HCT116 (cell line): ENCODE measurements around the gene OTUD3. TPM values are rescaled to one million over a fixed set of nuclear protein-coding genes. Genes with fewer than 3 reads are reported as not detected.

ENCODE experiments used
- ATAC-seq: fragments of 200-7000 bp; cut with Tn5 transposase; 2 replicates; pipeline ENCODE4 v1.9.1; 2020; ENCODE audit warnings: mild to moderate bottlenecking, moderate library complexity
- BruUV-seq: library from RNA; stranded (reverse); fragments of 400-500 nt; replicated peaks from 2 replicates; lab custom pipeline; 2021; lab: Mats Ljungman, UMichigan
- CTCF ChIA-PET: fragments of 300-600 bp; sonication (Branson Sonifier 250); formaldehyde crosslinking; loops from one replicate; lab custom pipeline; 2021; ENCODE audit warnings: antibody characterized with exemption; lab: Charles Lee
- POLR2A ChIA-PET: fragments of 300-600, 350-600 bp; sonication (Branson Sonifier 250); formaldehyde crosslinking; loops from one replicate; lab custom pipeline; 2021; ENCODE audit warnings: antibody characterized with exemption; lab: Charles Lee
- RAD21 ChIA-PET, 2 experiments: fragments of 300-600 bp; sonication (Branson Sonifier 250); formaldehyde crosslinking; loops; one replicate each; lab custom pipeline; 2023; ENCODE audit warnings: low total read pairs in 2 of 2; ENCODE audit not compliant: uncharacterized antibody in 2 of 2, unreplicated experiment in 2 of 2, low non-redundant PET in 1 of 2; lab: Charles Lee
- DNase-seq: peaks from one replicate; pipeline ENCODE4 v3.0.0-alpha.2; 2010; ENCODE audit warnings: low read depth, low spot score
- H2AFZ ChIP-seq: fragments of 200-600 bp; shearing (Covaris generic), sonication (generic); 2 replicates; pipeline ENCODE4 v1.6.1; 2017; ENCODE audit warnings: low read depth, mixed run types, mixed read lengths, antibody characterized with exemption, low read length; ENCODE audit not compliant: poor library complexity, severe bottlenecking
- H3K27ac ChIP-seq: 2 replicates; pipeline ENCODE4 v1.5.1; 2012; ENCODE audit warnings: low read depth, low read length
- H3K27me3 ChIP-seq: fragments of 200-600 bp; sonication (generic); 2 replicates; pipeline ENCODE4 v1.6.1; 2016; ENCODE audit warnings: mixed run types, low read length, mixed read lengths; ENCODE audit not compliant: insufficient read depth
- H3K36me3 ChIP-seq, 2 experiments: fragments of 200-500 bp in 1 of 2; fragments of 200-600 bp in 1 of 2; sonication (Bioruptor generic) in 1 of 2; sonication (generic) in 1 of 2; 2 replicates each; pipeline versions ENCODE4 v1.5.1 to v1.6.1; 2014 to 2016; ENCODE audit warnings: low read length in 2 of 2, inconsistent platforms in 1 of 2, mixed read lengths in 1 of 2, mixed run types in 1 of 2; ENCODE audit not compliant: insufficient read depth in 2 of 2, control insufficient read depth in 1 of 2
- H3K4me1 ChIP-seq, 2 experiments: fragments of 200-600 bp in 1 of 2; sonication (generic) in 1 of 2; 2 replicates each; pipeline versions ENCODE4 v1.5.1 to v1.6.1; 2012 to 2017; ENCODE audit warnings: low read length in 2 of 2, inconsistent platforms in 1 of 2, mild to moderate bottlenecking in 1 of 2, mixed read lengths in 1 of 2, mixed run types in 1 of 2, moderate library complexity in 1 of 2; ENCODE audit not compliant: insufficient read depth in 2 of 2, control insufficient read depth in 1 of 2
- H3K4me2 ChIP-seq: fragments of 200-600 bp; sonication (generic); 2 replicates; pipeline ENCODE4 v1.6.1; 2017; ENCODE audit warnings: mixed run types, low read length, mixed read lengths
- H3K4me3 ChIP-seq, 2 experiments: fragments of 200-600 bp in 1 of 2; sonication (generic) in 1 of 2; replicated peaks in 1 of 2; 2 replicates each; pipeline ENCODE4 v1.5.1; 2011 to 2016; ENCODE audit warnings: low read length in 2 of 2, control low read depth in 1 of 2, low read depth in 1 of 2, mild to moderate bottlenecking in 1 of 2, mixed read lengths in 1 of 2, mixed run types in 1 of 2
- H3K79me2 ChIP-seq: fragments of 200-600 bp; sonication (generic); 2 replicates; pipeline ENCODE4 v1.6.1; 2017; ENCODE audit warnings: mild to moderate bottlenecking, mixed run types, low read length, moderate library complexity, mixed read lengths; ENCODE audit not compliant: insufficient read depth
- H3K9ac ChIP-seq: fragments of 200-600 bp; sonication (generic); 2 replicates; pipeline ENCODE4 v1.6.1; 2016; ENCODE audit warnings: low read length, mixed read lengths
- H3K9me2 ChIP-seq: fragments of 200-600 bp; sonication (generic), shearing (Covaris generic); 2 replicates; pipeline ENCODE4 v1.6.1; 2017; ENCODE audit warnings: mixed run types, mild to moderate bottlenecking, moderate library complexity; ENCODE audit not compliant: insufficient read depth
- H3K9me3 ChIP-seq, 2 experiments: fragments of 200-500 bp in 1 of 2; fragments of 200-600 bp in 1 of 2; sonication (Bioruptor generic) in 1 of 2; sonication (generic) in 1 of 2; 2 replicates each; pipeline ENCODE4 v1.6.1; 2014 to 2017; ENCODE audit warnings: low read length in 2 of 2, mixed read lengths in 2 of 2, inconsistent platforms in 1 of 2, low read depth in 1 of 2, mild to moderate bottlenecking in 1 of 2, mixed run types in 1 of 2, moderate library complexity in 1 of 2; ENCODE audit not compliant: control insufficient read depth in 1 of 2, insufficient read depth in 1 of 2
- H4K20me1 ChIP-seq: fragments of 200-600 bp; sonication (generic), shearing (Covaris generic); 2 replicates; pipeline ENCODE4 v1.6.1; 2017; ENCODE audit warnings: mixed run types, mild to moderate bottlenecking, moderate library complexity; ENCODE audit not compliant: insufficient read depth
- CBX3 ChIP-seq: IDR thresholded peaks from 2 replicates; pipeline ENCODE4 v1.6.1; 2012; ENCODE audit warnings: low read depth
- EGR1 ChIP-seq: IDR thresholded peaks from 2 replicates; pipeline ENCODE4 v1.6.1; 2012; ENCODE audit warnings: low read depth
- EZH2 ChIP-seq: fragments of 200-600 bp; sonication (generic); IDR thresholded peaks from 2 replicates; pipeline ENCODE4 v1.6.1; 2017; ENCODE audit warnings: antibody characterized with exemption, mixed run types
- EZH2phosphoT487 ChIP-seq: fragments of 200-600 bp; IDR thresholded peaks from 2 replicates; pipeline ENCODE4 v1.6.1; 2018; ENCODE audit warnings: antibody characterized with exemption, borderline replicate concordance
- POLR2AphosphoS5 ChIP-seq: IDR thresholded peaks from 2 replicates; pipeline ENCODE4 v1.6.1; 2011; ENCODE audit warnings: mild to moderate bottlenecking, low read depth, low read length, moderate library complexity
- TCF7L2 ChIP-seq: IDR thresholded peaks from 2 replicates; pipeline ENCODE4 v1.7.0; 2011; ENCODE audit warnings: borderline replicate concordance, inconsistent platforms; ENCODE audit not compliant: insufficient read depth, insufficient read length; ENCODE audit errors: extremely low read depth
- YY1 ChIP-seq: IDR thresholded peaks from 2 replicates; pipeline ENCODE4 v1.6.1; 2011; ENCODE audit warnings: low read length, low read depth, moderate library complexity, mild to moderate bottlenecking; ENCODE audit not compliant: insufficient replicate concordance; ENCODE audit errors: extremely low read depth
- ZBTB33 ChIP-seq: IDR thresholded peaks from 2 replicates; pipeline ENCODE4 v1.6.1; 2011; ENCODE audit warnings: mild to moderate bottlenecking, low read length, moderate library complexity; ENCODE audit not compliant: insufficient replicate concordance; ENCODE audit errors: extremely low read depth
- intact Hi-C: fragments of 100-400 bp; cut with micrococcal nuclease; formaldehyde crosslinking; loops from 2 replicates; pipeline ENCODE4 v1.10.0; 2022
- total RNA-seq: library from RNA; stranded (reverse); gene quantifications from one replicate; pipeline ENCODE4 v1.2.1, GENCODE V29; 2021; ENCODE audit not compliant: unreplicated experiment
- TF ChIP-seq, protein P1 (sequence below), 3 experiments: fragments of 200-600 bp in 1 of 3; sonication (generic) in 1 of 3; IDR thresholded peaks in 2 of 3; conservative IDR thresholded peaks in 1 of 3; 2 replicates each; pipeline ENCODE4 v1.5.1; 2012 to 2017; ENCODE audit warnings: low read depth in 2 of 3, low read length in 2 of 3, antibody characterized with exemption in 1 of 3, borderline replicate concordance in 1 of 3, control low read depth in 1 of 3, mild to moderate bottlenecking in 1 of 3, mixed read lengths in 1 of 3, mixed run types in 1 of 3, moderate library complexity in 1 of 3; ENCODE audit not compliant: insufficient read depth in 1 of 3

Gene OTUD3
- total RNA-seq, 1 experiment from 2014 or later = 15.0 TPM

- Histone ChIP-seq H2AFZ (no peak within 1 kb of the TSS), H3K27me3 (no peaks in the 10 kb centered on the region)
- TF ChIP-seq YY1 = no peak
- no peak for TF ChIP-seq EZH2
- TF ChIP-seq EGR1 = no peak
- no peak for TF ChIP-seq ZBTB33
- TF ChIP-seq TCF7L2 = no peak
- TF ChIP-seq CBX3 = no peak
- TF ChIP-seq, protein P1, sequence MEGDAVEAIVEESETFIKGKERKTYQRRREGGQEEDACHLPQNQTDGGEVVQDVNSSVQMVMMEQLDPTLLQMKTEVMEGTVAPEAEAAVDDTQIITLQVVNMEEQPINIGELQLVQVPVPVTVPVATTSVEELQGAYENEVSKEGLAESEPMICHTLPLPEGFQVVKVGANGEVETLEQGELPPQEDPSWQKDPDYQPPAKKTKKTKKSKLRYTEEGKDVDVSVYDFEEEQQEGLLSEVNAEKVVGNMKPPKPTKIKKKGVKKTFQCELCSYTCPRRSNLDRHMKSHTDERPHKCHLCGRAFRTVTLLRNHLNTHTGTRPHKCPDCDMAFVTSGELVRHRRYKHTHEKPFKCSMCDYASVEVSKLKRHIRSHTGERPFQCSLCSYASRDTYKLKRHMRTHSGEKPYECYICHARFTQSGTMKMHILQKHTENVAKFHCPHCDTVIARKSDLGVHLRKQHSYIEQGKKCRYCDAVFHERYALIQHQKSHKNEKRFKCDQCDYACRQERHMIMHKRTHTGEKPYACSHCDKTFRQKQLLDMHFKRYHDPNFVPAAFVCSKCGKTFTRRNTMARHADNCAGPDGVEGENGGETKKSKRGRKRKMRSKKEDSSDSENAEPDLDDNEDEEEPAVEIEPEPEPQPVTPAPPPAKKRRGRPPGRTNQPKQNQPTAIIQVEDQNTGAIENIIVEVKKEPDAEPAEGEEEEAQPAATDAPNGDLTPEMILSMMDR (IDR thresholded peaks at IDR 0.05 in 2 of 3, conservative IDR thresholded peaks at IDR 0.05 in 1 of 3; ENCODE audit: borderline replicate concordance in 1 of 3, insufficient read depth in 1 of 3, low read depth in 2 of 3, low read length in 2 of 3) = no peak
- TF ChIP-seq EZH2phosphoT487 = no peak
- TF ChIP-seq POLR2AphosphoS5 = no peak
- TF ChIP-seq, all 23 proteins: peak for 0
- POLR2A ChIA-PET = no interaction called here
- H3K9me2 ChIP-seq = no peaks in the 10 kb centered on the region
- H3K4me3 ChIP-seq = no peak within 1 kb of the TSS
- RAD21 ChIA-PET = no interaction called here
- DNase-seq = no peak
- no TSS peak for BruUV-seq
- H3K9ac ChIP-seq = no peak within 1 kb of the TSS
- no peaks in the 10 kb centered on the region for H3K79me2 ChIP-seq
- peaks cover 27 to 58% of the 10 kb centered on the region in 2 experiments for H3K4me1 ChIP-seq
- ATAC-seq = no peak
- no peak within 1 kb of the TSS for H3K27ac ChIP-seq
- CTCF ChIA-PET = no interaction called here
- intact Hi-C loops = no loop called here
- no peaks in the 10 kb centered on the region for H4K20me1 ChIP-seq
- H3K9me3 ChIP-seq = no peaks in the 10 kb centered on the region
- no peak within 1 kb of the TSS for H3K4me2 ChIP-seq
- no peaks in the 10 kb centered on the region for H3K36me3 ChIP-seq
These were observed 41.1 kb downstream of the OTUD3 start, which contains the start of gene PLA2G2E for GRCh38 chr1:19923137-19923952. Gene PLA2G2E, minus strand, starts transcription at chr1:19923617. Its CDS starts 58 bp downstream, at chr1:19923559.
